ENCODE results near the gene NUDT15. TPM values are rescaled to one million over a fixed set of nuclear protein-coding genes. Genes with fewer than 3 reads are reported as not detected.

NUDT15 gene
- polyA plus RNA-seq, 1 of the 3 experiments (the other 2 are of a cell fraction), result 11.9 TPM

DNA sequence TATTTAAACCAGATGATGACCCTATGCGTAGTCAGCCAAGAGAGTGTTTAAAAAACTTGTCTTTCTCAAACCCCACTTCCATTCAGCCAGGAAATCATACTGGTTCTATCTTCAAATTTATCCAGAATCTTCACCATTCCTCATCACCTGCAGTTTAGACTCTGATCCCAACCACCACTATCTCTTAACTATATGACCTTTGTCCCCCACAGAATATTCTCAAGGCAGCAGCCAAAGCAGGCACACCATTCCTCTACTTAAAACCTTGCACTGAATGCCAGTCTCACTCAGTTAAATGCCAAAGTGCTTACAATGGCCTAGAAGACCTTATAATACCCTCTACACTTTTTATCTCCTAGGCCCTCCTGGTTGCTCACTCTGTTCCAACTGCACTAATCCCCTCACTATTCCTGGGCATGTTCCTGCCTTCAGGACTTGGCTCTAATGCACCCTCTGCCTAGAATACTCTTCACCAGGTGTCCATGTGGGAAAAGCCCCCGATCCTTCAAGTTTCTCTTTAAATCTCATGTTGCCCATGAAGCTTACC, 46.5 kb upstream of the NUDT15 start:
- POLR2A ChIA-PET, result no interaction called here
- Histone ChIP-seq H3K36me3 (replicated peaks in 1 of 2; ENCODE audit: control insufficient read depth in 1 of 2, insufficient read depth in 2 of 2, low read length in 1 of 2) (peaks cover 50 to 74% of the 10 kb centered on the region in 2 experiments), H3K27ac (ENCODE audit: low read depth in 2 of 2, low read length in 1 of 2) (no peak overlapping the region), H3K27me3 (ENCODE audit: insufficient read depth) (no peaks in the 10 kb centered on the region), H3K9ac (no peak overlapping the region), H3K9me2 (no peaks in the 10 kb centered on the region), H3K4me1 (ENCODE audit: control insufficient read depth in 1 of 2, insufficient read depth in 2 of 2, low read depth in 1 of 2, low read length in 1 of 2) (no peaks in the 10 kb centered on the region), H4K20me1 (ENCODE audit: insufficient read depth) (no peaks in the 10 kb centered on the region), H3K4me3 (ENCODE audit: low read depth in 2 of 2, low read length in 1 of 2) (no peak overlapping the region), H2AFZ (ENCODE audit: low read depth) (no peak overlapping the region), H3K9me3 (no peaks in the 10 kb centered on the region), H3K4me2 (no peak overlapping the region), H3F3A (replicated peaks; ENCODE audit: insufficient read depth) (no peaks in the 10 kb centered on the region), H3K79me2 (ENCODE audit: insufficient read depth) (peaks cover 65% of the 10 kb centered on the region)
- DNase-seq, result no peak
- CTCF ChIA-PET, result interaction anchor here (0.6 kb wide), 1 partner anchor 1413 kb away, joined by 3 read pairs; no protein-coding TSS in a partner anchor
- TF ChIP-seq CHD2 (IDR thresholded peaks at IDR 0.05; ENCODE audit: low read length, partially characterized antibody), result no peak
- TF ChIP-seq, protein P1, sequence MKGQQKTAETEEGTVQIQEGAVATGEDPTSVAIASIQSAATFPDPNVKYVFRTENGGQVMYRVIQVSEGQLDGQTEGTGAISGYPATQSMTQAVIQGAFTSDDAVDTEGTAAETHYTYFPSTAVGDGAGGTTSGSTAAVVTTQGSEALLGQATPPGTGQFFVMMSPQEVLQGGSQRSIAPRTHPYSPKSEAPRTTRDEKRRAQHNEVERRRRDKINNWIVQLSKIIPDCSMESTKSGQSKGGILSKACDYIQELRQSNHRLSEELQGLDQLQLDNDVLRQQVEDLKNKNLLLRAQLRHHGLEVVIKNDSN (IDR thresholded peaks at IDR 0.05; ENCODE audit: borderline replicate concordance, low read depth), result no peak
- no peak for TF ChIP-seq EP300 (IDR thresholded peaks at IDR 0.05; ENCODE audit: borderline replicate concordance in 1 of 2, low read depth in 1 of 2, low read length in 1 of 2)
- TF ChIP-seq MEF2A (IDR thresholded peaks at IDR 0.05; ENCODE audit: borderline replicate concordance, low read depth), result no peak
- TF ChIP-seq, protein P2, sequence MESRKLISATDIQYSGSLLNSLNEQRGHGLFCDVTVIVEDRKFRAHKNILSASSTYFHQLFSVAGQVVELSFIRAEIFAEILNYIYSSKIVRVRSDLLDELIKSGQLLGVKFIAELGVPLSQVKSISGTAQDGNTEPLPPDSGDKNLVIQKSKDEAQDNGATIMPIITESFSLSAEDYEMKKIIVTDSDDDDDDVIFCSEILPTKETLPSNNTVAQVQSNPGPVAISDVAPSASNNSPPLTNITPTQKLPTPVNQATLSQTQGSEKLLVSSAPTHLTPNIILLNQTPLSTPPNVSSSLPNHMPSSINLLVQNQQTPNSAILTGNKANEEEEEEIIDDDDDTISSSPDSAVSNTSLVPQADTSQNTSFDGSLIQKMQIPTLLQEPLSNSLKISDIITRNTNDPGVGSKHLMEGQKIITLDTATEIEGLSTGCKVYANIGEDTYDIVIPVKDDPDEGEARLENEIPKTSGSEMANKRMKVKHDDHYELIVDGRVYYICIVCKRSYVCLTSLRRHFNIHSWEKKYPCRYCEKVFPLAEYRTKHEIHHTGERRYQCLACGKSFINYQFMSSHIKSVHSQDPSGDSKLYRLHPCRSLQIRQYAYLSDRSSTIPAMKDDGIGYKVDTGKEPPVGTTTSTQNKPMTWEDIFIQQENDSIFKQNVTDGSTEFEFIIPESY (IDR thresholded peaks at IDR 0.05; ENCODE audit: borderline replicate concordance, low read depth), result no peak
- TF ChIP-seq EZH2phosphoT487 (IDR thresholded peaks at IDR 0.05; ENCODE audit: borderline replicate concordance, low read depth), result no peak
- no peak for TF ChIP-seq YY1 (IDR thresholded peaks at IDR 0.05; ENCODE audit: low read depth)
- TF ChIP-seq, protein P3, sequence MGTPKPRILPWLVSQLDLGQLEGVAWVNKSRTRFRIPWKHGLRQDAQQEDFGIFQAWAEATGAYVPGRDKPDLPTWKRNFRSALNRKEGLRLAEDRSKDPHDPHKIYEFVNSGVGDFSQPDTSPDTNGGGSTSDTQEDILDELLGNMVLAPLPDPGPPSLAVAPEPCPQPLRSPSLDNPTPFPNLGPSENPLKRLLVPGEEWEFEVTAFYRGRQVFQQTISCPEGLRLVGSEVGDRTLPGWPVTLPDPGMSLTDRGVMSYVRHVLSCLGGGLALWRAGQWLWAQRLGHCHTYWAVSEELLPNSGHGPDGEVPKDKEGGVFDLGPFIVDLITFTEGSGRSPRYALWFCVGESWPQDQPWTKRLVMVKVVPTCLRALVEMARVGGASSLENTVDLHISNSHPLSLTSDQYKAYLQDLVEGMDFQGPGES (IDR thresholded peaks at IDR 0.05; ENCODE audit: low read depth, low read length), result no peak
- no peak for TF ChIP-seq FOSL2 (IDR thresholded peaks at IDR 0.05; ENCODE audit: borderline replicate concordance, low read depth)
- TF ChIP-seq, protein P4, sequence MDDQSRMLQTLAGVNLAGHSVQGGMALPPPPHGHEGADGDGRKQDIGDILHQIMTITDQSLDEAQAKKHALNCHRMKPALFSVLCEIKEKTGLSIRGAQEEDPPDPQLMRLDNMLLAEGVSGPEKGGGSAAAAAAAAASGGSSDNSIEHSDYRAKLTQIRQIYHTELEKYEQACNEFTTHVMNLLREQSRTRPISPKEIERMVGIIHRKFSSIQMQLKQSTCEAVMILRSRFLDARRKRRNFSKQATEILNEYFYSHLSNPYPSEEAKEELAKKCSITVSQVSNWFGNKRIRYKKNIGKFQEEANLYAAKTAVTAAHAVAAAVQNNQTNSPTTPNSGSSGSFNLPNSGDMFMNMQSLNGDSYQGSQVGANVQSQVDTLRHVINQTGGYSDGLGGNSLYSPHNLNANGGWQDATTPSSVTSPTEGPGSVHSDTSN (IDR thresholded peaks at IDR 0.05), result no peak
- no peak for TF ChIP-seq POLR2AphosphoS5 (IDR thresholded peaks at IDR 0.05; ENCODE audit: low read depth, low read length)
- no peak for TF ChIP-seq NRF1 (IDR thresholded peaks at IDR 0.05; ENCODE audit: low read depth, low read length)
- no peak for TF ChIP-seq MXI1 (IDR thresholded peaks at IDR 0.05; ENCODE audit: low read depth, low read length)
- TF ChIP-seq, protein P5, sequence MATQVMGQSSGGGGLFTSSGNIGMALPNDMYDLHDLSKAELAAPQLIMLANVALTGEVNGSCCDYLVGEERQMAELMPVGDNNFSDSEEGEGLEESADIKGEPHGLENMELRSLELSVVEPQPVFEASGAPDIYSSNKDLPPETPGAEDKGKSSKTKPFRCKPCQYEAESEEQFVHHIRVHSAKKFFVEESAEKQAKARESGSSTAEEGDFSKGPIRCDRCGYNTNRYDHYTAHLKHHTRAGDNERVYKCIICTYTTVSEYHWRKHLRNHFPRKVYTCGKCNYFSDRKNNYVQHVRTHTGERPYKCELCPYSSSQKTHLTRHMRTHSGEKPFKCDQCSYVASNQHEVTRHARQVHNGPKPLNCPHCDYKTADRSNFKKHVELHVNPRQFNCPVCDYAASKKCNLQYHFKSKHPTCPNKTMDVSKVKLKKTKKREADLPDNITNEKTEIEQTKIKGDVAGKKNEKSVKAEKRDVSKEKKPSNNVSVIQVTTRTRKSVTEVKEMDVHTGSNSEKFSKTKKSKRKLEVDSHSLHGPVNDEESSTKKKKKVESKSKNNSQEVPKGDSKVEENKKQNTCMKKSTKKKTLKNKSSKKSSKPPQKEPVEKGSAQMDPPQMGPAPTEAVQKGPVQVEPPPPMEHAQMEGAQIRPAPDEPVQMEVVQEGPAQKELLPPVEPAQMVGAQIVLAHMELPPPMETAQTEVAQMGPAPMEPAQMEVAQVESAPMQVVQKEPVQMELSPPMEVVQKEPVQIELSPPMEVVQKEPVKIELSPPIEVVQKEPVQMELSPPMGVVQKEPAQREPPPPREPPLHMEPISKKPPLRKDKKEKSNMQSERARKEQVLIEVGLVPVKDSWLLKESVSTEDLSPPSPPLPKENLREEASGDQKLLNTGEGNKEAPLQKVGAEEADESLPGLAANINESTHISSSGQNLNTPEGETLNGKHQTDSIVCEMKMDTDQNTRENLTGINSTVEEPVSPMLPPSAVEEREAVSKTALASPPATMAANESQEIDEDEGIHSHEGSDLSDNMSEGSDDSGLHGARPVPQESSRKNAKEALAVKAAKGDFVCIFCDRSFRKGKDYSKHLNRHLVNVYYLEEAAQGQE (IDR thresholded peaks at IDR 0.05; ENCODE audit: low read depth, low read length), result no peak
- TF ChIP-seq FOXM1 (IDR thresholded peaks at IDR 0.05; ENCODE audit: low read depth), result no peak
- no peak for TF ChIP-seq NFIC (IDR thresholded peaks at IDR 0.05; ENCODE audit: borderline replicate concordance)
- TF ChIP-seq RCOR1 (IDR thresholded peaks at IDR 0.05; ENCODE audit: low read length), result no peak
- no peak for TF ChIP-seq TCF12 (IDR thresholded peaks at IDR 0.05)
- 95% methylated on average over 2 of the region's 2 CpGs for WGBS (ENCODE audit: low lambda C conversion rate)
